Measurements from ENCODE around the gene TRAF3.
A peak's percentile ranks its signal among the peaks of the same experiment; 100 is the strongest.

The TRAF3 gene, protein sequence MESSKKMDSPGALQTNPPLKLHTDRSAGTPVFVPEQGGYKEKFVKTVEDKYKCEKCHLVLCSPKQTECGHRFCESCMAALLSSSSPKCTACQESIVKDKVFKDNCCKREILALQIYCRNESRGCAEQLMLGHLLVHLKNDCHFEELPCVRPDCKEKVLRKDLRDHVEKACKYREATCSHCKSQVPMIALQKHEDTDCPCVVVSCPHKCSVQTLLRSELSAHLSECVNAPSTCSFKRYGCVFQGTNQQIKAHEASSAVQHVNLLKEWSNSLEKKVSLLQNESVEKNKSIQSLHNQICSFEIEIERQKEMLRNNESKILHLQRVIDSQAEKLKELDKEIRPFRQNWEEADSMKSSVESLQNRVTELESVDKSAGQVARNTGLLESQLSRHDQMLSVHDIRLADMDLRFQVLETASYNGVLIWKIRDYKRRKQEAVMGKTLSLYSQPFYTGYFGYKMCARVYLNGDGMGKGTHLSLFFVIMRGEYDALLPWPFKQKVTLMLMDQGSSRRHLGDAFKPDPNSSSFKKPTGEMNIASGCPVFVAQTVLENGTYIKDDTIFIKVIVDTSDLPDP

DNA sequence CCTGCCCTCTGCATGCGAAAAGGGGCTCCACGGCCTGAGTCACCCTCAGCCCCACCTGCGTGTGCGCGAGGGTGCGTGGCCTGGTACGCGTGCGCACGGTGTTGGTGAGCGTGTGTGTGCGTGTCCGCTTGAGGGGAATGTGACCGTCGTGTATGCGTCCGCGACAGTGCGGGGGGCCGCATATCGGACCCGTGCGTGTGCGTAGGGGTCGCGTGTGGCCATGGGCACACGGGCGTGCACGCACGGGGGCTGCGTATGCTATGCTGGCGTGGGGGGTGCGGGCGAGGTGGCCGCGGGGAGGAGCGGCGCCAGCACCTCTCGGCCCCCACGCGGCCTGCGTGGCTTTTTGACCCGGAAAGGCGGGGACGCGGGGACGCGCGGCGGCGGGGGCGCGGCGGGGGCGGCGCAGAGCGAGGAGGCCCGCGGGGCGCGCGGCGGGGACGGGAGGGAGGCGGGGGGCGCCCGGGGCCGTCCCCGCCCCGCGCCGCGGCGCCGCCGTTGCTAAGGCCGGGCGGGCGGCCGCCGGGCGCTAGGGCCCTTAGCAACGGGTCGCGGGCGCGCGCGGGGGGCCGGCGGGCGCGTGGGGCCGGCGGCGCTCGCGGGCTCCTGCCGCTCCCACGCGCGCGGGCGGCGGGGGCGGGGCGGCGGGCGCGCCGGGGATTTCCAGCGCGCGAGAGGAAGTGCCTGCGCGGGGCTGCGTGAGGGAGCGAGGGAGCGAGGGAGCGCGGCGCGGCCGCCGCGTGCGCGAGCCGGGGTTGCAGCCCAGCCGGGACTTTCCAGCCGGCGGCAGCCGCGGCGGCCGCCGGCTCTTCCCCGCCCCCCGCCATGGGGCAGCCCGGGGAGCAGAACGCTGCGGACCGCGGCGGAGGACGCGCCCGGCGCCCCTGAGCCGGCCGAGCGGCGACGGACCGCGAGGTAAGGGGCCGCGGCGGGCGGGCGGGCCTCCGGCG lies at the start of gene TRAF3:
Gene TRAF3, plus strand, starts transcription at position 689 of the 950 bp plus-strand sequence. CDS start 92,753 bp downstream, outside the sequence.
- DNase-seq = peak; percentile 69

DNA sequence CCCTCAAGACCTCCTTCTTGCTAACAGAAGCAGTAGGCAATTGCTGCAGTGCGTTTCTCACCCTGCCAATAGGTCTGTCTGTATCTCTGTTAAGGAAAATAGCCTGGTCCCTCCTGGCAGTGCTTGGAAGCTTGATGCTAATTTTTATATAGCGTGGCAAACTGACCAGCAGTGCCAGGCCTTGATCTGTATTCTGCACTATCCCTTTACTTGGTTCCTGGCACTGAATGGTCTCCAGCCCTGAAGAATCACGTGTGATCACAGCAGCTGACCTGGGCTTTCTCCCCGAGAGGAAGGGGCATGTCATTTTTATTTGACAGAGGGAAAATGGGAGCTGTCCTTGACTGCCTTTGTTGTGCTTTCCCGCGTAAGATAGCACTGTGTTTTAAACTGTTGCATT lies 48.7 kb upstream of the TRAF3 start:
- no peak for DNase-seq

DNA sequence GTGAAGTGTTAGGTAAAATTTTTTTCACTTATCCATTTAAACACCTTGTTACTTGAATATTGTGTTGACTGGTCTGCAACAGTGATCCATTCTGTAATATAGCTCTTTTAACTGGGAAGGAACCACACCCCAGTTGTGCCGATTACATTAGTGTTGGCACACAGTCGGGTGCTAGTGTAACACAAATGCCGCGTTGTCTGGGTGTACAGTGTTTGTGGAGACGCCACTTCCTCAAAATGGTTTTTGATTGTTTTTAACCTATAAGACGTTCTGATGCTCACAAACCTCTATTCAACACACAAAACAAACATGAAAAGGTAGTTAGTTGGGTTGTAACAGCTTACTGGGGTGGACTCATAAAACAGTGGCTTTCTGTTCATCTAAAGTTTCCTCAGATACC lies 48.0 kb upstream of the TRAF3 start:
- DNase-seq = no peak

DNA sequence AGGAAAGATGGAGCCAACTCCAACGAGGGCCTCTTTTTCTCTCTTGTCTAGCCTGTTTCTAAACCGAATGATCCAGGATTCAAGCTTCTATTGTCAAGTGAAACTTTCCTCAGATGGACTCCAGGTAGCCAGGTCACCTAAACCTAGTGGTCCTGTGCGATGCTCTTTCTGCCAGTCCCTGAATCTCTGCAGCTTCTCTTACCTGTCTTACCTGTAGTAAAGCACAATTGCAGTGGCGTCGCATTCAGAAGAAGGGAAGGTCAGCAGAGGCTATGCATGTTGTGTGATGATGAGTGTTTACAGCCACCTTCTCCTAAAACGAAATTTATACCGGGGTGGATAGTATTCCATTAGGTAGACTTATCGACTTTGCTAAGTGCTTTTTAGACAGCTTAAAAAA lies 47.4 kb upstream of the TRAF3 start:
- DNase-seq = no peak

DNA sequence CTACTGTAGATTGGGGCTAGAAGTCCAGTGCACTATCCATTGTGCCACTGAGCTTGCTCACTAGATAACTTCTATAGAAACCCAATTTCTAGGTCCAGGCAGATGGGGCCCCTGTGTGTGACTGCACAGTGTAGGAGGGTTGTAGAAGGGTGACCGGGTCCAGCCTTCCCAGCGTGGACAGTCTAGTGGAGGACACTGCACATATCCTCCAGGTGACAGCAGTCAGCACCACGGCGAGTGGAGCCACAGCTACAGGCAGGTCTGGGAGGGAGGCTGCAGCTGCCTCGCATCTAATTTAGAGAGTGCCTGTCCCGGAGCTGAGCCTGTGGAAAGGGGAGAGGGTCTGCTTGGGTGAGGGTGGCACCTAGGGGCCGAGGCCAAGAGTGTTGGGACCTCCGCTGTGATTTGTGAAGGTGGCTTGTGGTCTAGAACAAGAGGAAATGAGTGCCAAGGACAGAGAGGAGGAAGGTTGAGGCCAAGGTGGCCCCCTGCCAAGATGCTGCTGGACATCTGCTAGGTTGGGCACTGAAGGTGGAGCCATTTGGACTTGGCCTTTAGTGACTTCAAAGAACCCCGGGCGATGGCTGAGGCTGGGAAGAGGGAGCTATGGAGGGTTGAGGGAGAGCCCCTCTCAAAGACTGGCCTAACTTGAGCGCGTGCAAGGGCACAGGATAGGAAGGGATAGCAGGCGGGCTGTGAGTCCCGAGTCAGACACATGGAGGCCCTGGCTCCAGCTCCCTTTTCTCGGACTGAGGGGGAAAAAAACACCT lies 46.0 kb upstream of the TRAF3 start:
- DNase-seq = no peak

DNA sequence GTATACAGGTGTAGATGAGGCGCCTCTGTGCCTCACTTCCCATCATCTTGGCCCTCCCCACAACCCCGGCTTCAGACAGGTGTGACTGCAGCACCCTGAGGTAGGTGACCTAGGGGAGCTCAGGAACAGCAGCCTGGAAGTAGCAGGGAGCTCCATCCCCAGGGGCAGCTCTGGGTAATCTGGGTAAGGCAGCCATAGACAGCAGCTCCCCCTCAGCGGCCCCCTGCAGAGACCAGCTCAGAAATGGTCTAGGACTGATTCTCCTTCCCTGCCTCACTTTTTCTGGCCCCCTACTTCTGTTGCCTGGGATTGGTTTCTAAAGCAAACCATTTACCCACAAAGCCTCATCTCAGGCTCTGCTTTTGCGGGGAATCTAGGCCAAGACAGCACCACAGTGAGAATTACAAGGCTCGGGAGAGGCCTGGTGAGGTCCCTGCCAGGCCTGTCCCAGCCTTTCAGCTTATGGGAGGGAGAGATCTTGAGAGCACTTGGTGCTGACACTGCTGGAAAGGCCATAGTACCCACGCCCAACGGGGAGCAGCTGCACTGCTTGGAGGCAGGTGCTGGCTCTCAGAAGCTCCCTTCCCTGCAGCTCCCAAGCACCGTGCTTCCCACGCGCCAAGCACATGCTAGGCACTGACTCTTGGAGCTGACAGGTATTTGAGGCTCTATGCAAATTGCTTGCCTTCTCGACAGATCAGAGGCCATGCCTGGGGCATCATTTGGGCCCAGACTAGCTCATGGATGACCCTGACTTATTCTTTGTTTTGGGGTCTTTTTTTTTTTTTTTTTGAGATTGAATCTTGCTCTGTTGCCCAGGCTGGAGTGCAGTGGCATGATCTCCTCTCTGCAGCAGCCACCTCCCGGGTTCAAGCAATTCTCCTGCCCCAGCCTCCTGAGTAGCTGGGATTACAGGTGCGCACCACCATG lies 45.1 kb upstream of the TRAF3 start:
- DNase-seq = no peak

DNA sequence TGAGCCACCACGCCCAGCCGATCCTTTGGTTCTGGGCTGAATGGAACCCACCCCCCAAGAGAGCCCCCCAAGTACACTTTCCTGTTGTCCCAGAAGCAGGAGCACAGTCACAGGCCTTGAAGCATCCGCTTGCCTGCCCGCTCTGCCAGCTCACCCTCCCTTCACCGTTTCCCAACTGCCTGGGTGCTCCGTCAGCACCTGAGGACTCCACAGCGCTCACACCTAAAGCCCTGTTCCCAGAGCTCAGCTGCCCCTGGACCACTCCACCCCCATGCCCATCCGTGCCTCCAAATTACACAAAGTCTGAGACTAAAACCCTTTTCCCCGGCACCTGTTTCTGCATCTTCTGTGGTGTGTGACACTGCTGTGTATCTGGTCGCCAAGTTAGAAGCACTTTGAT lies 44.3 kb upstream of the TRAF3 start:
- DNase-seq = no peak

DNA sequence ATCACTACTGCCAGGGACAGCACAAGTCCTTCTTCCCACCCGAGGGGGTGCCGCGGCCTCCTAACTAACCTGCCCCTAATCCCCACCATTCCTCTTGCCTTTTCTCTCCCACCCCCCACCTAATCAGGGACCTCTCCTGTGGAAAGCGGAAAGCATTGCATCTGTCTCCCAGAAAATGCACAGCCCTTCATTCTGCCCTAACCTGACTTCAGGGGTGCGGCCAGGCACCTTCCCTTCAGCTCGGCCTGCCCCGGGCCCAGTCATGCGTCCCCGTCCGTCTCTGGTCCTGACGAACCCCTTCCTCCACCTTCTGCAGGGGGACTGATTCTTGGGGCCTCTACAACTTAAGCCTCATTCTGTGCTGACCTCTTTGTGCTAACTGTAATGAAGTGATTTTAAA lies 43.9 kb upstream of the TRAF3 start:
- no peak for DNase-seq

DNA sequence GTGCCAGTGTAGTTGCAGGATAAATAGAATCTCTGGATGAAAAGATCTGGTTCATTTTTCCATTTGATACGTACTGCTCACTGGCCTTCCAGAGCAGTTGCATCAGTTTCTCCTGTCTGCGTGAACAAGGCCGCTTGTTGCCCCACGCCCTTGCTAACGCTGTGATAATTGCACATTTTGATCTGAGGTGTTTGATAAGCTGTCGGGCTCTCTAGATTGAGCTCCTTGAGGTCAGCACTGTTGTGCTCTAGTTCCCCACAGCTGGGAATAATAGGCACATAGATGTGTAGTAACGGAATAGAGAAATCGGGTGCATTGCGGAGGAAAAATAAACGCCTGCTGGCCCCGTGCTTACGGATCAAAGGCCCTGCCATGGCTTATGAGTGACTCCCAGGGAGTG lies 42.8 kb upstream of the TRAF3 start:
- no peak for DNase-seq

DNA sequence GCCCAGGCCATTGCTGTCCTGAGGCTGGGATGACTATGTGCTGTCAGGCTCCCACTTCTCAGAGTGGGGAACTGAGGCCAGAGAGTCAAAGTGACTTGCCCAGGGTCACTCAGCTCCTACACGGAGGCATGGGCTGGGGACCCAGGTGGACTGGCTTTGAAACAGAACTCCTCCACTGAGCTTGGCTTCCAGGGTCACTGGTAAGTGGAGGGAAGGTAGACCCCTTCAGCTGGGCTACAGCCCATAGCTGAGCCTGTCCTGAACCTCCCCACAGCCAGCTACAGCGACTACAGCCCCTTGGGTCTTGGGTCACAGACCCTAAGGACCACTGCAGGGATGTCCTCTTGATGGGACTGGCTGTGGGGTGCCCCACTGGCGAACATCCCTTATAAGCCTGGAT lies 40.3 kb upstream of the TRAF3 start:
- DNase-seq = no peak

DNA sequence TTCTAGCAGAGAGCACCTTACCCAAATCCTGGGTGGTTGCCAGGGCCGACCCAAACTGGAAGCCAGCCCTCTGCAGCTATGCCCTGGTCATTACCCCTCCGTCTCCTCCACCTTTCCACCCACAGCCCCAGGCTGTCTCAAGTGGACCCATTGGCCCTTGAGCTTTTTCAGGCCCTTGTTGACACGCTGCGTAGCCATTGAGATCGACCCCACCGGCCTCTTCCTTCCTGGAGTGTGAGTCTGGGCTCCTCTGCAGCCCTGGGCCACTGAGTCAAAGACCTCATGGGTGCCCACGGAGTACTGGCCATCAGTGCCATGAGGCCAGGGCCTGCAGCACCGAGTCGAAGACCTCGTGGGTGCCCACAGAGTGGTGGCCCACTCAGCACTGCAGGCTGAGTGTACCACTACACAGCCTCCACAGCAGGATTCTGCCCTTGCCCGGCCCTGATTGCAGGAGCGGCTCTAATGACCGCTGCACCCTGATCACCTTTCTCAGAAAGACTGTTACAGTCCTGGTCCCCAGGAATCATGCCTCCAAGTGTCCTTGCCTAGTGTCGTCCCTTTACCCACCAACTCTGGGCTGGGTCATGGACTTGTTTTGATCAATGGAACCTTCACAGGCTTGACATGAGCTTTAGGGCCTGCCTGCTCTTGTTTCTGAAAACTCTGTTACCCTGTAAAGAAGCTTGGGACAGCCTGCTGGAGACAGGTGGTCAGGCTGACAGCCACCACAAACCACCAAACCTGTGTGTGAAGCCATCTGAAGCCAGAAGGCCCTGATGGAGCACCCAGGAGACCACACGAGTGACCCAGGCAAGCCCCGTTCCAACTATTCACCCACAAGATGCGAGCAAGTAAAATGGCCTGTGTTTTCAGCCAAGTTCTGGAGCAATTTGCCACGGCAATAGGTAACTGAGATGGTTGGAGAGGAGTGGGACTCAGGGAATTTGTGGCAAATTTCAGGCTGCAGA lies 39.6 kb upstream of the TRAF3 start:
- DNase-seq = no peak

DNA sequence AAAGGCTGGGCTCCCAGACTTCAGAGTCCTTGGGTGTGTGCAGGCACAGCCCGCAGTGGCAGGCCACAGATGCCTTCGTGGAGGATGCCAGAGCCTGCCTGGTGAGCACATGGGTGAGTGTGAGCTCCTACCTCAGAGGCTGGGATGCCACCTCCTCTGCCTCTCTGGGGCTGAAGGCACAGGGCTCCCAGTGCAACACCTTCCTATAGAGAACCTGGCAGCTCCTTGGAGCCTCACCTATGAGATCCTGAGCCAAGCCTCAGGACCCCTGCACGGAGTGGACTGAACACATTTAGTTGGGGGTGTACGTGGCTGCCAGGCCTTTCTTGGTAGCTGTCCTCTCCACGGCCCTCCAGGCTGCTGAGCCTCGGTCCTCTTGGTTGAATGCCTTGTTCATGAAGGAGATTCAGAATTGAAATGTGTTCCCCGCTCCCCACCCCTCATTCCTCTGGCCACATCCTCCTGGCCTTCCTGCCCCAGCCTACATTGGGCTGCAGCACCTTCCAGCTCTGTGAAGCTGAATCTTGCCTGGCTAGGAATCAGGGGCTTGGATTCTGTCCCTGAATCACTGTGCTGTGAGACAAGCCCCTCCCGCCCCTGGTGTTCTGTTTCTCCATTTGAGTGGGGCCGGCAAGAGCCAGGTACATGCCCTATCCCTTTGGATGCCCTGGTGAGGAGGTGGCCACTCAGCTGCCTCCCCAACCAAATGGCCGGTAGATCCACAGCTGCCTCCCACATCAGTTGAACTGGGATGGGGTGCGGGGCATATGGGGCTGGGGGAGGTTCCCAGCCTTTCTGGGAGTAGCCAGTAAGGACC lies 38.7 kb upstream of the TRAF3 start:
- no peak for DNase-seq

DNA sequence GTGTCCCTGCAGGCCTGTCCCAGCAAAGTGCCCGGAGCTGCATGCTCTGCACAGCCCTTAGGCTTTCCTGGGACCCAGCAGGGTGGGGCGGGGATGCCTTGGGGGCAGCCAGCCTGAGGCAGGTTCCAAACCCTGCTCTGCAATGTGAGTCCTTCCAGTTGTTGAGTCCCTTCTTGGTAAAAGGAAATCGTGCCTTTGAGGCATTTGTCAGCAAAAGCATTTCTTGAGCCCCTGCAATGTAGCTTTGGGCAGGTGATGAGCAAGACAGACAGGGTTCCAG lies 38.1 kb upstream of the TRAF3 start:
- DNase-seq = no peak

DNA sequence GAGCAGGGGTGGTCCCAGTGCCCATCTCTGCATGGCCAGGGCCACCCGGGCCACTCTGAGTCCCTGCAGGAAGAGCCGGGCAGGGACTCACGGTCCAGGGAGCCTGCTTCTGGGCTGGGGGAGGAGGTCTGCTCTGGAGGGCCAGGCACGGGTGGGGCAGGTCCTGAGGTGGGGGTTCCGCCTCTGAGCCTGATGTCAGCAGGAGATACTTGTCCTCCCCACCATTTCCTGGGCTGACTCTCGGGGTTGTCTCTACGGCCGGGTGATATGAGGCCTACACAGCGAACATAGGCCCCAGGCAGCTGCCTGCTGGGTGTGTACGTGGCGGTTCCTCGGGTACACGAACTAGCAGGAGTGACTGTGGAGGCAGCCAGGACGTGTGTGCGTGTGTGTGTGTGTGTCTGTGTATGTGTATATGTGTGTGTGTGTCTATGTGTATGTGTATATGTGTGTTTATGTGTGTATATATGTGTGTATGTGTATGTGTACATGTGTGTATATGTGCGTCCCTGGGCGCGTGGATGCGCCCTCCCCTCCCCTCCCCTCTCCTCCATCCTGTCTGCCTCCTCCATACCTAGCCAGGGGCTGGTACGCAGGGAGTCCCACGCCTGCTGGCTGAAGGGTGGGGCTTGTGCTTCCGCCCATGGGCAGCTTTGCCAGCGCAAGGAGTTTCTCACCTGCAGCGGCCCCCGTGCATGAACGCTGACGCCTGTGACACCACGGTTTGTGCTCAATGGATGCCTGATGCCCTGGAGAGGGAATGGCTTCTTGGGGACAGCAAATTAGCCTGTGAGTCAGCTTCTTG lies 30.4 kb upstream of the TRAF3 start:
- no peak for DNase-seq

DNA sequence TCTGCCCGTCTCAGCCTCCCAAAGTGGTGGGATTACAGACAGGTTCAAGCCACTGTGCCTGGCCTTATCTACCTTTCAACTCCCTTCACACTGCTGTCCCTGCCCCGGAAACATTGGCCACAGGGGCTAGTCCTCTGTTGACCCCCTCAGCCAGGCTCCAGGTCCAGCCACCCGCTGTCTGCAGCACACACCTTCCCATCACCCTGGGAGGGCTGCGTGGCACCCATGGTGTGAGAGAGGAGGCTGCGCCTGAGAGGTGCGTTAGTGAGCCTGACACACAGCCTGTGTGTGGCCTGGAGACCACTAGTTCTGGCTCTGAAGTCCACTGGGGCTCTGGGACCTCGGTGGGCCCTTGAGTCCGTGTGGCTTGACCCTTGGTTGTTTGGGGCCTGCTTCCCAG lies 28.4 kb upstream of the TRAF3 start:
- no peak for DNase-seq

DNA sequence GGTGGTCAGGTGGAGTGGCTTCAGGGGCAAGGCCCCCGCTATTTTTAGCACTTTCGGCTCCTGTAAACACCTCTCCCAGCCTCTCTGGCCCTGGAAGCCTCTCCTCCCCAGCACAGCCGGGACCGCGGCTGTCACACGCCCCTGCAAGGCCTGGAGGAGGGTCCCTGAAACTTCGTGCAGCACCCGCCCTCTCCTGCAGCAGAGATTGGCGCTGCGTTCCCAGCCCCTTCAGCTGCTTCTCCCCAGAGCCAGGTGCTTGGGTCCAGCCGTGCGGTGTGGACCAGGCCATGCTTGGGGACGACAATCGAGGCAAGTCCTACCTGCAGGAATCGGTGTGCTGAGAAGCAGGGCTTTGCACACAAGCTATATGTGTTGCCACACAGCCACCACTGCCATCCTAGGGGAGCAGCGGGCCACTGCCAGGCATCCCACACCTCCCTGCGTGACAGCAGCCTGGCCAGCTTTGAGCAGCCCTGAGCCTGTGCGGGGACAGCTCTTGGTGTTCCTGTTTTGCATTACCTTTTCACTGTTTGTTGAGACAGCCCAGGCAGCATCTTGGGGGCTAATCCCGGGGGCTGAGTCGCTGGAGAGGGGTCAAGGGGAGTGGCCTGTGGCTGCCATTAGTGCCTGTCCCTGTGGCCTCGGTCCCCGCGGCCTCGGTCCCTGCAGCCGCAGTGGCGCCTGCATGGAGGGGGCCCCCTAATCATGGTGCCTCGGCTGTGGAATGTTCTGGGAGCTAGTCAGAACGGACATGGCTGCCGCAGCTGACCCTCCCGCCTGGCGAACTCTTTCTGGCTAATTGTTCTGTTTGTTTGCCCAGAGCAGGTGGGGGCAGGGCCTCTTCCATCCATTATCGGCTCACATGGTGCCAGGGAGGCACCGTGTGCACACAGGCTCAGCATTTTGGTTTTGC lies 27.6 kb upstream of the TRAF3 start:
- peak; percentile 71 for DNase-seq

DNA sequence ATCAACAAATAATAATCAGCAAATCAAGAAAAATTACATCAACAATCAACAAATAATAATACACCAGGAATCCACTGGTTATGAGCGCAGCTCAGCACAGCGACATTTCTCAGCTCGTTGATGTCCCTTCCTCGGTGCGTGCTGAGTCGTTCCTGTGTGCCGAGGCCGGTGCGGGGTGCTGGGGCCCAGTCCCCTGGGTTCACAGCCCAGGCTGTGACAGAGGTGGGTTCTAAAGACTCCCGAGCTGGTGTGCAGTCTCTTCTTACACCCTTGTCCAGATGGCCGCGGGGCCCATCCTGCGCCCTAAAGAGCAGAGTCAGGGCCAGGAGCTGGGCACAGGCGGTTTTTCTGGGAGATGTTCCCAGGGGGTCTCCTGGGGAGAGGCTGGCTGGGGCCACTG lies 26.9 kb upstream of the TRAF3 start:
- DNase-seq = no peak

DNA sequence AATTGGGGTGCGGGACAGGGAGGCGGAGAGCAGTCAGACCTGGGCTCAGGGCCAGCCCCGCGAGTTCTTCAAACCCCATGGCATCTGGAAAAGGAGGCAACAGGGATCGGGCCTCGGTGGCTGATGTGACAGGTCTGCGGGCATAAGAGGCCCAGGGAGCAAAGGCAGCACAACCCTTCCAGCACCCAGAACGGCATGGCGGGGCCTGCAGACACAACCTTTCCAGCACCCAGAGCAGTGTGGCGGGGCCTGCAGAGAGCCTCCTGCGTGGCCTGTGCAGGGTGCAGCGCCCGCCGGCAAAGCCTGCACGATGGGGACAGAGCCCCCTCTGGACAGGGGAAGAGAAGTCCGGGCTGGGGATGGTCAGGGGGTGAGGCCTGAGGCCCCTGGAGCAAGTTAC lies 26.2 kb upstream of the TRAF3 start:
- no peak for DNase-seq
